Measurements from ENCODE around the gene TMTC1. TPM values are rescaled to one million over a fixed set of nuclear protein-coding genes. Genes with fewer than 3 reads are reported as not detected.

Gene TMTC1
- polyA plus RNA-seq, 1 donor (not counting 4 experiments of a cell fraction or from before 2014, with no cell fraction given), result 3.7 TPM

DNA sequence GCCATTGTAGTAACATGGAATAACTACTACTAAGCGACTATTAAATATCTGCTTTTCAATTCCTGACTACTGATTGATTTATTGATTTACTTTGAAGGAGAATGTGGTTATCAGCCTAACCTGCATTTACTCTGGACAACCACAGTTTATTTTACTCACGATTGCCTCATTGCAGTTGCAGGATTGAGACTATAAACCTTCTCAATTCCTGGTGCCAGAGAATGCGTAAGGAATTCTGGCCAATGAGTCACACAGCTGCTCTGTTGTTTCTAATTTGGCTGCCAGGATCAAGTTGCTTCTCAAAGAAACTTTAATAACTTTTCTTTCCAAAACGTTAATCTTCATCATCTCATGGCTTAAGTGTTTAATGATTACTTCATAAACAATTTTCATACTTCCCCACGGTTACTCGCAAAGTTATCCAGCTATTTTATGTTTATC, 13.1 kb upstream of the TMTC1 start:
- Histone ChIP-seq H3K9me1 (ENCODE audit: control insufficient read depth, extremely low read depth, insufficient read depth, low read length) (no peaks in the 10 kb centered on the region), H3K79me2 (ENCODE audit: control insufficient read depth, insufficient read depth, low read length) (no peaks in the 10 kb centered on the region), H2AFZ (ENCODE audit: control insufficient read depth, low read length) (no peak overlapping the region), H4K20me1 (ENCODE audit: control insufficient read depth, extremely low read depth, insufficient read depth, low read length) (no peaks in the 10 kb centered on the region), H3K36me3 (ENCODE audit: control insufficient read depth in 2 of 2, extremely low read depth in 1 of 2, insufficient read depth in 2 of 2, low read length in 2 of 2) (no peaks in the 10 kb centered on the region), H3K4me2 (ENCODE audit: control insufficient read depth, extremely low read depth, insufficient read depth, low read depth, low read length) (peak overlapping the region; percentile 39), H3K4me1 (ENCODE audit: control insufficient read depth, extremely low read depth, insufficient read depth, low read length) (peaks cover 9% of the 10 kb centered on the region), H3K27ac (ENCODE audit: control insufficient read depth, insufficient read depth, low read length) (no peak overlapping the region), H3K27me3 (ENCODE audit: control insufficient read depth, extremely low read depth, insufficient read depth, low read length) (peaks cover 5% of the 10 kb centered on the region), H3K9ac (ENCODE audit: control insufficient read depth, extremely low read depth, insufficient read depth, low read length) (no peak overlapping the region), H3K4me3 (ENCODE audit: control insufficient read depth in 2 of 3, extremely low read depth in 1 of 3, insufficient read depth in 2 of 3, low read depth in 1 of 3, low read length in 3 of 3) (no peak overlapping the region), H3K9me3 (ENCODE audit: control insufficient read depth, low read depth, low read length) (peaks cover 15% of the 10 kb centered on the region)
- DNase-seq (ENCODE audit: low read depth, low spot score), result peak; percentile 2
- FAIRE-seq, result peak; percentile 62
- dilution Hi-C loops (cut with MboI; ENCODE audit: extremely low pct_ligation_motif_present, low sequenced_read_pairs), result no loop called here
- no peak for TF ChIP-seq EZH2 (IDR thresholded peaks at IDR 0.05; ENCODE audit: low read length)
- TF ChIP-seq, protein P1, sequence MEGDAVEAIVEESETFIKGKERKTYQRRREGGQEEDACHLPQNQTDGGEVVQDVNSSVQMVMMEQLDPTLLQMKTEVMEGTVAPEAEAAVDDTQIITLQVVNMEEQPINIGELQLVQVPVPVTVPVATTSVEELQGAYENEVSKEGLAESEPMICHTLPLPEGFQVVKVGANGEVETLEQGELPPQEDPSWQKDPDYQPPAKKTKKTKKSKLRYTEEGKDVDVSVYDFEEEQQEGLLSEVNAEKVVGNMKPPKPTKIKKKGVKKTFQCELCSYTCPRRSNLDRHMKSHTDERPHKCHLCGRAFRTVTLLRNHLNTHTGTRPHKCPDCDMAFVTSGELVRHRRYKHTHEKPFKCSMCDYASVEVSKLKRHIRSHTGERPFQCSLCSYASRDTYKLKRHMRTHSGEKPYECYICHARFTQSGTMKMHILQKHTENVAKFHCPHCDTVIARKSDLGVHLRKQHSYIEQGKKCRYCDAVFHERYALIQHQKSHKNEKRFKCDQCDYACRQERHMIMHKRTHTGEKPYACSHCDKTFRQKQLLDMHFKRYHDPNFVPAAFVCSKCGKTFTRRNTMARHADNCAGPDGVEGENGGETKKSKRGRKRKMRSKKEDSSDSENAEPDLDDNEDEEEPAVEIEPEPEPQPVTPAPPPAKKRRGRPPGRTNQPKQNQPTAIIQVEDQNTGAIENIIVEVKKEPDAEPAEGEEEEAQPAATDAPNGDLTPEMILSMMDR (optimal IDR thresholded peaks at IDR 0.05 in 1 of 3, IDR thresholded peaks at IDR 0.05 in 1 of 3, conservative IDR thresholded peaks at IDR 0.05 in 1 of 3; ENCODE audit: extremely low read depth in 1 of 3, insufficient read depth in 2 of 3, low read length in 3 of 3), result no peak

DNA sequence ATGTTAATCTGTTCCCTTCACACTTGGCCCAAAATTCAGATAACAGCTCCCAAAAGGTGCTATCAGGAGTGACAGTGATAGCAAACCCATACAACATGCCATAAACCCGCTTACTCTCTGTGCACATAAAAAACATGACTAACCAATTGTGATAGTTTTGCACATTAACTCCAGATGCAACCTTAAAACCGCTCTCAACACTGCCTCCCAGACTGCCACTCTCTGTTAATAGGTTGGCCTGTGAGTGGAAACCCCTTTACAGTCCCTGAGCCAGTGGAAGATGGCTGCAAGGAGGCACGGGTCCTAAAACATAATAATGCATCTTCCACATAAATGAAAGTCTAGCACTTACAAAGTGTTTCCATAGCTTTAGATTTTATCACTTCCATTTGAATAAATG, 12.0 kb upstream of the TMTC1 start:
- no peak for FAIRE-seq

More for the DNA sequence above, 12.0 kb upstream of the TMTC1 start:
- Histone ChIP-seq H3K4me1 (ENCODE audit: control insufficient read depth, extremely low read depth, insufficient read depth, low read length) (peaks cover 9% of the 10 kb centered on the region), H3K79me2 (ENCODE audit: control insufficient read depth, insufficient read depth, low read length) (no peaks in the 10 kb centered on the region), H3K36me3 (ENCODE audit: control insufficient read depth in 2 of 2, extremely low read depth in 1 of 2, insufficient read depth in 2 of 2, low read length in 2 of 2) (no peaks in the 10 kb centered on the region), H3K4me3 (ENCODE audit: control insufficient read depth in 2 of 3, extremely low read depth in 1 of 3, insufficient read depth in 2 of 3, low read depth in 1 of 3, low read length in 3 of 3) (no peak overlapping the region), H4K20me1 (ENCODE audit: control insufficient read depth, extremely low read depth, insufficient read depth, low read length) (no peaks in the 10 kb centered on the region), H3K4me2 (ENCODE audit: control insufficient read depth, extremely low read depth, insufficient read depth, low read depth, low read length) (no peak overlapping the region), H2AFZ (ENCODE audit: control insufficient read depth, low read length) (no peak overlapping the region), H3K9ac (ENCODE audit: control insufficient read depth, extremely low read depth, insufficient read depth, low read length) (no peak overlapping the region), H3K9me1 (ENCODE audit: control insufficient read depth, extremely low read depth, insufficient read depth, low read length) (no peaks in the 10 kb centered on the region), H3K9me3 (ENCODE audit: control insufficient read depth, low read depth, low read length) (peaks cover 21% of the 10 kb centered on the region), H3K27ac (ENCODE audit: control insufficient read depth, insufficient read depth, low read length) (no peak overlapping the region), H3K27me3 (ENCODE audit: control insufficient read depth, extremely low read depth, insufficient read depth, low read length) (peaks cover 5% of the 10 kb centered on the region)
- TF ChIP-seq, protein P1 (optimal IDR thresholded peaks at IDR 0.05 in 1 of 3, IDR thresholded peaks at IDR 0.05 in 1 of 3, conservative IDR thresholded peaks at IDR 0.05 in 1 of 3; ENCODE audit: extremely low read depth in 1 of 3, insufficient read depth in 2 of 3, low read length in 3 of 3), result no peak
- TF ChIP-seq EZH2 (IDR thresholded peaks at IDR 0.05; ENCODE audit: low read length), result no peak
- dilution Hi-C loops (cut with MboI; ENCODE audit: extremely low pct_ligation_motif_present, low sequenced_read_pairs), result no loop called here
- DNase-seq (ENCODE audit: low read depth, low spot score), result no peak
